Neural cell (in vitro differentiated cells): Measurements from ENCODE around the gene NAA35. TPM values are rescaled to one million over a fixed set of nuclear protein-coding genes. Genes with fewer than 3 reads are reported as not detected.

Source experiments
- H2AFZ ChIP-seq: fragments of 200-600, 300-800 bp; sonication (generic), shearing (Covaris generic); 2 replicates; pipeline ENCODE4 v1.6.0; 2014; ENCODE audit warnings: low read depth, mild to moderate bottlenecking, antibody characterized with exemption, low read length, moderate library complexity
- H3F3A ChIP-seq: fragments of 200-600 bp; shearing (Covaris generic); 2 replicates; pipeline ENCODE4 v1.6.1; 2016; ENCODE audit warnings: mild to moderate bottlenecking, moderate library complexity, mixed read lengths, antibody characterized with exemption, low read length; ENCODE audit not compliant: insufficient read depth, poor library complexity, severe bottlenecking
- H3K27ac ChIP-seq: fragments of 200-600, 300-800 bp; sonication (generic), shearing (Covaris generic); 2 replicates; pipeline ENCODE4 v1.5.1; 2014; ENCODE audit warnings: mild to moderate bottlenecking, low read length, moderate library complexity
- H3K27me3 ChIP-seq: fragments of 300-800, 200-600 bp; sonication (generic), shearing (Covaris generic); 2 replicates; pipeline ENCODE4 v1.6.0; 2014; ENCODE audit warnings: mild to moderate bottlenecking, low read depth, low read length, moderate library complexity; ENCODE audit not compliant: insufficient read depth
- H3K36me3 ChIP-seq: fragments of 300-800, 200-600 bp; sonication (generic), shearing (Covaris generic); 2 replicates; pipeline ENCODE4 v1.5.1; 2014; ENCODE audit warnings: mild to moderate bottlenecking, antibody characterized with exemption, low read length, moderate library complexity; ENCODE audit not compliant: insufficient read depth
- H3K4me2 ChIP-seq: fragments of 300-800, 200-600 bp; sonication (generic), shearing (Covaris generic); 2 replicates; pipeline ENCODE4 v1.6.0; 2014; ENCODE audit warnings: mild to moderate bottlenecking, low read length
- H3K4me3 ChIP-seq: fragments of 300-800, 200-600 bp; sonication (generic), shearing (Covaris generic); 2 replicates; pipeline ENCODE4 v1.5.1; 2014; ENCODE audit warnings: mild to moderate bottlenecking, low read length, moderate library complexity
- H3K79me2 ChIP-seq: fragments of 200-600 bp; shearing (Covaris generic); replicated peaks from 2 replicates; pipeline ENCODE4 v1.6.0; 2014; ENCODE audit warnings: mild to moderate bottlenecking, low read length, moderate library complexity; ENCODE audit not compliant: insufficient read depth
- H3K9ac ChIP-seq: fragments of 300-800, 200-600 bp; sonication (generic), shearing (Covaris generic); 2 replicates; pipeline ENCODE4 v1.6.1; 2016; ENCODE audit warnings: mild to moderate bottlenecking, low read length, mixed read lengths
- H3K9me2 ChIP-seq: fragments of 200-600 bp; shearing (Covaris generic); 2 replicates; pipeline ENCODE4 v1.6.1; 2016; ENCODE audit warnings: mild to moderate bottlenecking, low read length, mixed read lengths; ENCODE audit not compliant: insufficient read depth
- H3K9me3 ChIP-seq: fragments of 200-600, 300-800 bp; sonication (generic), shearing (Covaris generic); 2 replicates; pipeline ENCODE4 v1.6.1; 2016; ENCODE audit warnings: mild to moderate bottlenecking, mixed run types, low read length, moderate library complexity, mixed read lengths
- H4K20me1 ChIP-seq: fragments of 200-600 bp; shearing (Covaris generic); 2 replicates; pipeline ENCODE4 v1.6.1; 2016; ENCODE audit warnings: mild to moderate bottlenecking, mixed run types; ENCODE audit not compliant: insufficient read depth
- EP300 ChIP-seq: fragments of 450-650 bp; conservative IDR thresholded peaks from 2 replicates; pipeline ENCODE4 v1.6.1; 2014; ENCODE audit warnings: antibody characterized with exemption, mild to moderate bottlenecking, moderate library complexity; ENCODE audit not compliant: poor library complexity, severe bottlenecking
- EZH2 ChIP-seq: fragments of 200-600, 300-800 bp; shearing (Covaris generic), sonication (generic); IDR thresholded peaks from 2 replicates; pipeline ENCODE4 v1.6.1; 2014; ENCODE audit warnings: antibody characterized with exemption, low read length, borderline replicate concordance, mild to moderate bottlenecking; ENCODE audit not compliant: insufficient read depth, poor library complexity, severe bottlenecking
- MXI1 ChIP-seq: fragments of 450-650 bp; conservative IDR thresholded peaks from 2 replicates; pipeline ENCODE4 v1.6.1; 2014; ENCODE audit warnings: antibody characterized with exemption, mild to moderate bottlenecking; ENCODE audit not compliant: poor library complexity, severe bottlenecking
- POLR2AphosphoS5 ChIP-seq: IDR thresholded peaks from 2 replicates; pipeline ENCODE4 v1.6.1; 2012
- RAD21 ChIP-seq: fragments of 450-650 bp; conservative IDR thresholded peaks from 2 replicates; pipeline ENCODE4 v1.6.1; 2014; ENCODE audit warnings: antibody characterized with exemption, mild to moderate bottlenecking, moderate library complexity
- SMC3 ChIP-seq: fragments of 450-650 bp; conservative IDR thresholded peaks from 2 replicates; pipeline ENCODE4 v1.6.1; 2014; ENCODE audit warnings: antibody characterized with exemption, mild to moderate bottlenecking, moderate library complexity; ENCODE audit not compliant: poor library complexity
- TAF1 ChIP-seq: IDR thresholded peaks from 2 replicates; pipeline ENCODE4 v1.6.1; 2012; ENCODE audit warnings: low read depth
- polyA plus RNA-seq: library from polyadenylated mRNA; depleted of rRNA; stranded (reverse); fragments of >200 nt; gene quantifications from 2 replicates; pipeline ENCODE4 v1.2.3, GENCODE V29; 2014
- TF ChIP-seq, protein P1 (sequence below): fragments of 450-650 bp; IDR thresholded peaks from 2 replicates; pipeline ENCODE4 v1.5.1; 2014; ENCODE audit warnings: antibody characterized with exemption, mild to moderate bottlenecking, moderate library complexity; ENCODE audit not compliant: poor library complexity, severe bottlenecking
- TF ChIP-seq, protein P2 (sequence below): IDR thresholded peaks from 2 replicates; pipeline ENCODE4 v1.6.1; 2012; ENCODE audit warnings: borderline replicate concordance

NAA35 gene
- polyA plus RNA-seq, 1 donor from 2014 or later: 26.0 TPM

DNA sequence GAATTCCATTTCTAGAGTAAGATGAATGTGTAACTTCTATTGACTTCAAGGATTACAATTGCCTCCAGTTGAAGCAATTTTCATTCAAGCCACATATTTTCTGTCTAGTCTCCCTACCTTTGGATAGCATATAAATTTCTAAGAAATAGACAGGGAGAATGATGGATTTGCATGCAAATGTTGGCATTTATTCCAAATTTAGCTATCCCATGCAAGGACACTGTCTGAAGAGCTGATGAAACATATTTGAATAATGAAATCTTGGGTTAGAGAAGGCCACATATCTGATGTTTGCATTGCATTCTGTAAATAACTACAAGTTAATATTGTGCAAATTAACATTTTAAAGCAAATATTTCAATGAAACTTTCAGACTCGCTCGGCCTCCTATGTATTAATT is 36.0 kb upstream of the NAA35 start:
- Histone ChIP-seq H3F3A (no peaks in the 10 kb centered on the region), H3K4me3 (no peak overlapping the region), H2AFZ (no peak overlapping the region), H3K4me2 (no peak overlapping the region), H3K9me2 (no peaks in the 10 kb centered on the region), H3K27ac (no peak overlapping the region), H4K20me1 (no peaks in the 10 kb centered on the region), H3K79me2 (no peaks in the 10 kb centered on the region), H3K36me3 (no peaks in the 10 kb centered on the region), H3K27me3 (no peaks in the 10 kb centered on the region), H3K9me3 (no peaks in the 10 kb centered on the region), H3K9ac (no peak overlapping the region)
- no peak for TF ChIP-seq MXI1
- TF ChIP-seq, protein P1, sequence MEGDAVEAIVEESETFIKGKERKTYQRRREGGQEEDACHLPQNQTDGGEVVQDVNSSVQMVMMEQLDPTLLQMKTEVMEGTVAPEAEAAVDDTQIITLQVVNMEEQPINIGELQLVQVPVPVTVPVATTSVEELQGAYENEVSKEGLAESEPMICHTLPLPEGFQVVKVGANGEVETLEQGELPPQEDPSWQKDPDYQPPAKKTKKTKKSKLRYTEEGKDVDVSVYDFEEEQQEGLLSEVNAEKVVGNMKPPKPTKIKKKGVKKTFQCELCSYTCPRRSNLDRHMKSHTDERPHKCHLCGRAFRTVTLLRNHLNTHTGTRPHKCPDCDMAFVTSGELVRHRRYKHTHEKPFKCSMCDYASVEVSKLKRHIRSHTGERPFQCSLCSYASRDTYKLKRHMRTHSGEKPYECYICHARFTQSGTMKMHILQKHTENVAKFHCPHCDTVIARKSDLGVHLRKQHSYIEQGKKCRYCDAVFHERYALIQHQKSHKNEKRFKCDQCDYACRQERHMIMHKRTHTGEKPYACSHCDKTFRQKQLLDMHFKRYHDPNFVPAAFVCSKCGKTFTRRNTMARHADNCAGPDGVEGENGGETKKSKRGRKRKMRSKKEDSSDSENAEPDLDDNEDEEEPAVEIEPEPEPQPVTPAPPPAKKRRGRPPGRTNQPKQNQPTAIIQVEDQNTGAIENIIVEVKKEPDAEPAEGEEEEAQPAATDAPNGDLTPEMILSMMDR: no peak

DNA sequence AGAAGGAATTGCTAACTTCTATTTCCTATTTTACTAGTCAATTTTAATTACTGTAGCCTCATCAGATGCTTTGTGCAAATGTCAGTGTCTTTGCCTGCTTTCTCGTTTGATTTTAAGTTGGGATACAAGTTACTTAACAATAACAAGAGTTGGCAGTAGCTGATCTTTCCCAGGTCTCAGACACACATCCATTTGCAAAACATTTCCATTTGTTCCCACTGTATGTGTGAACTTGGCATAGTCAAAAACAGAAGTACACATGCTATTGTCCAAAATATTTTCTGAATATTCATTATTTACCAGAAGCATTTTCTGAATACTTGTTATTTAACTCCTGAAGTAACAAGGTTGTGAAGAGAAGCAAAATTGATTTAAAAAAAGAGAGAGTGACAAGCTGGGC is 35.0 kb upstream of the NAA35 start:
- no peak overlapping the region for H3K27ac ChIP-seq
- no peaks in the 10 kb centered on the region for H3K9me3 ChIP-seq
- H3K9me2 ChIP-seq: no peaks in the 10 kb centered on the region
- H2AFZ ChIP-seq: no peak overlapping the region
- no peak overlapping the region for H3K9ac ChIP-seq
- no peaks in the 10 kb centered on the region for H3K36me3 ChIP-seq
- H3F3A ChIP-seq: no peaks in the 10 kb centered on the region
- TF ChIP-seq EZH2 (no peak), POLR2AphosphoS5 (no peak), EP300 (no peak), SMC3 (no peak), MXI1 (no peak), TAF1 (no peak), RAD21 (no peak)
- TF ChIP-seq, protein P1: no peak
- TF ChIP-seq, protein P2, sequence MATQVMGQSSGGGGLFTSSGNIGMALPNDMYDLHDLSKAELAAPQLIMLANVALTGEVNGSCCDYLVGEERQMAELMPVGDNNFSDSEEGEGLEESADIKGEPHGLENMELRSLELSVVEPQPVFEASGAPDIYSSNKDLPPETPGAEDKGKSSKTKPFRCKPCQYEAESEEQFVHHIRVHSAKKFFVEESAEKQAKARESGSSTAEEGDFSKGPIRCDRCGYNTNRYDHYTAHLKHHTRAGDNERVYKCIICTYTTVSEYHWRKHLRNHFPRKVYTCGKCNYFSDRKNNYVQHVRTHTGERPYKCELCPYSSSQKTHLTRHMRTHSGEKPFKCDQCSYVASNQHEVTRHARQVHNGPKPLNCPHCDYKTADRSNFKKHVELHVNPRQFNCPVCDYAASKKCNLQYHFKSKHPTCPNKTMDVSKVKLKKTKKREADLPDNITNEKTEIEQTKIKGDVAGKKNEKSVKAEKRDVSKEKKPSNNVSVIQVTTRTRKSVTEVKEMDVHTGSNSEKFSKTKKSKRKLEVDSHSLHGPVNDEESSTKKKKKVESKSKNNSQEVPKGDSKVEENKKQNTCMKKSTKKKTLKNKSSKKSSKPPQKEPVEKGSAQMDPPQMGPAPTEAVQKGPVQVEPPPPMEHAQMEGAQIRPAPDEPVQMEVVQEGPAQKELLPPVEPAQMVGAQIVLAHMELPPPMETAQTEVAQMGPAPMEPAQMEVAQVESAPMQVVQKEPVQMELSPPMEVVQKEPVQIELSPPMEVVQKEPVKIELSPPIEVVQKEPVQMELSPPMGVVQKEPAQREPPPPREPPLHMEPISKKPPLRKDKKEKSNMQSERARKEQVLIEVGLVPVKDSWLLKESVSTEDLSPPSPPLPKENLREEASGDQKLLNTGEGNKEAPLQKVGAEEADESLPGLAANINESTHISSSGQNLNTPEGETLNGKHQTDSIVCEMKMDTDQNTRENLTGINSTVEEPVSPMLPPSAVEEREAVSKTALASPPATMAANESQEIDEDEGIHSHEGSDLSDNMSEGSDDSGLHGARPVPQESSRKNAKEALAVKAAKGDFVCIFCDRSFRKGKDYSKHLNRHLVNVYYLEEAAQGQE: no peak
- no peaks in the 10 kb centered on the region for H4K20me1 ChIP-seq
- no peak overlapping the region for H3K4me3 ChIP-seq
- H3K79me2 ChIP-seq: no peaks in the 10 kb centered on the region
- H3K27me3 ChIP-seq: no peaks in the 10 kb centered on the region
- no peak overlapping the region for H3K4me2 ChIP-seq
